ENCODE data around the gene RDX.
"Not testable (repeated sequence)": the region's sequence is repeated elsewhere in the genome, so short reads cannot be mapped to it uniquely, and the experiment has no call there.

Gene RDX

DNA sequence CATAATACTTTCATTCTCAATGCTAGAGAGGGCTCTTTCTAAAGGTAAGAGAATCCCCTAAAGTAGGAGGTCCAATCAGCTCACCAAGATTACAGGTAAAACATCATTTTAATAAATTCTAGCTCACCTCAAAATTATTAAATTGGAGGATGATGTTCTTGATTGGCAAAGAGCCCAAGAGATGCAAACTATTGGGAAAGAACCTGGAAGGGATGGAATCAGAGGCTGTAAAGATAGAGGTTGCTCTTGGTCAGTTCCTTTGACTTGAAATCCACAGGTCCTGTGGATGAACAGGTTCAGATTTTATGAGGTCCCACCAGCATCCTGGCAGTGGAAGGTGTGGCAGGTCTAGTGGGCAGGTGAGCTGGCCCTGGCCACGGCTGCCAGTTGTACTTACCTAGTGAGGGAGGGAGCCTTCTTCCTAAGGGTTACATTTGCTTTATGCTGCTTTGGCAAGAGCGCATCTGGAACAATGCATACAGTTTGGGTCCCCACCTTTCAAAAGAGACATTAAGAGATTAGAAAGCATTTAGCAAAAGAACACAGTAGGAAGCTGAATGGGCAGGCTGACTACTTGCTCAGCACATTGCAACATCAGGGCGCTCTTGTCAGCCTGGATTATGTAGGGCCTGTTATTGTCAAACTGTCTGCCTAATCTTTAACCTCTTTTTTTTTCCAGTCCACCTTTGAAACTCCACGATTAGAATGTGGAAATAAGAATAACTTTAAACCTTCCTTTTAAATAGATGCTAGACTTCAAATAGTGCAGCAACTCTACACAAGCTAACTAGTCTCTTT lies 97.0 kb downstream of the RDX start:
- peak; percentile 96 for DNase-seq (ENCODE audit: low read depth)

DNA sequence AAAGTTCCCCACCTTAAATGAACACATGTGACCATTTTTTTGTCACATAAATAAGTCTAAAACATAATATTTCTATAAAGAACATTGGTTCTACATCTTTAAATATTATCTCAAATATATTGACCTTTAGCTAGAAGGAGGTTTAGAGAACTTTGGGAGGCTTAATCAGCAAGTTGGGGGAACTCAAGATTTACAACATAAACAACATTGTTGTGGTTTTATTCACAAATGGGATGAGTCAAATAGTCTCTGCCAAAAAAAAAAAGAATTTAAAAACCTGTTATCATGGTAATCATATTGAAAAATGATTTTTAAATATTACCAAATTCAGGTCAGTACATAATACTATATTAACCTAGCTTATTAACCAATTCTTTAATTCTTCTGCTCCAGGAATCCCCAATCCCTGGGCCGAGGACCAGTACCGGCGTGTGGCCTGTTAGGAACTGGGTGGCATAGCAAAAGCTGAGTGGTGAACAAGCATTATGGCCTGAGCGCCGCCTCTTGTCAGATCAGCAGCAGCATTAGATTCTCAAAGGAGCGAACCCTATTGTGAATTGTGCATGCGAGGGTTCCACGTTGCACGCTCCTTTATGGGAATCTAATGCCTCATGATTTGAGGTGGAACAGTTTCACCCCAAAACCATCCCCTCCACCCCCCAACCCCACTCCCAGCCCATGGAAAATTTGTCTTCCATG lies 98.2 kb downstream of the RDX start:
- peak; percentile 73 for DNase-seq (ENCODE audit: low read depth)

DNA sequence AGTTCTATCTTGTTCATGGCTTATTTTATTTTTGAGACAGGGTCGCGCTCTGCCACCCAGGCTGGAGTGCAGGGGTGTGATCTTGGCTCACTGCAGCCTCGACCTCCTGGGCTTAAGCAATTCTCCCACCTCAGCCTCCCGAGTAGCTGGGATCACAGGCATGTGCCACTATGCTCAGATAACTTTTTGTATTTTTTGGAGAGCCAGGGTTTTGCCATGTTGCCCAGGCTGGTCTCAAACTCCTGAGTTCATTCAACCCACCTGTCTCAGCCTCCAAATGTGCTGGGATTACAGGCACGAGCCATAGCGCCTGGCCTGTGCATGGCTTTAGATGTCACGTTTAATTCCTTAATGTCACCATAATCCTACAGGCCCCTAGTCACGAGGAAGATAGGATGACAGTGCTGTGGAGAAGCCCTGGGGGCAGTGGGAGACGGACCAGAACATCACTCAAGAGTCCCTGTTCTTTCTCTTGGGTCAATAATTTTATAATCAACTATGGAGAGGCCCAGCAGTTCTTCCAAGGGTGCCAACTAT lies 99.5 kb downstream of the RDX start:
- no peak for DNase-seq (ENCODE audit: low read depth)

DNA sequence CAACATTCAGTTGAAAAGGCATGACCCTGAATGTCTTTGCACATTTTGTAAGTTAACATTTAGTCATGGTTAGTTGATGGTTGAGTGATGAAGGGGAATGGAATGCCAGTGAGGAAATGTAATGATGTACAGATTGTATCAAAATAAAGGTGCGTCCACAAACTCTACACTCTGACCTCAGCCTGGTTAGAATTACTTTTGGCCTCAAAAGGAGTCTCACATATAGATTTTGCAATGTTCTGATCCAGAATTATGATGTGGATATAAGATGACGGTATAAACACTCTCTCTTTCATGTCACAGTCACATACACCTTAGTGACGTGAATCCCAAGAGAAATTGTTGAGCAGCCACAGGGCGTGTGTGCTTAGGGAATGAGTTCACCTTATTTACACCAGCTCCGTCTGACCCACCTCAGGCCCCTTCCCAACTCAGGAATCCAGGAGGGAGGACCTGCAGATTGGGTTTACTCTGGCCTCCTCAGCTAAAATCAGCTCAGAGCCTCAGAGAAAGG lies 100.1 kb downstream of the RDX start:
- peak; percentile 96 for DNase-seq (ENCODE audit: low read depth)

DNA sequence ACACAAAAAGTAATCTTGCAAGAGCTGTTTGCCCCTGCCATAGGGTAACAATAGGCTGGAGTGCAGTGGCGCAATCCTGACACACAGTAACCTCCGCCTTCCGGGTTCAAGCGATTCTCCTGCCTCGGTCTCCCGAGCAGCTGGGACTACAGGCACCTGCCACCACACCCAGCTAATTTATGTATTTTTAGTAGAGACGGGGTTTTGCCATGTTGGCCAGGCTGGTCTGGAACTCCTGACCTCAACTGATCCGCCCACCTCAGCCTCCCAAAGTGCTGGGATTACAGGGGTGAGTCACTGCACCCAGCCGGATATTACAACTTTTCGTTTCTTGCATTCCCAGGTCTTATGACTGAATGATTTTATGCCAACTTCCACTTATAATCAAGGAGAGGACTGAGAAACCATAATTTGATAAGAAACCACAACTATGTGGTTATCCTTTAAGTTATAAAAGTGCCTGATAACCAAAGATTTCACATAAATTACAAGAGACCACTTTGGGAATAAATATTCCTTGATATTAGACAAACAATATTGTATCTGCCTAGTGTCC lies 102.1 kb downstream of the RDX start:
- DNase-seq (ENCODE audit: low read depth) = peak; percentile 98

DNA sequence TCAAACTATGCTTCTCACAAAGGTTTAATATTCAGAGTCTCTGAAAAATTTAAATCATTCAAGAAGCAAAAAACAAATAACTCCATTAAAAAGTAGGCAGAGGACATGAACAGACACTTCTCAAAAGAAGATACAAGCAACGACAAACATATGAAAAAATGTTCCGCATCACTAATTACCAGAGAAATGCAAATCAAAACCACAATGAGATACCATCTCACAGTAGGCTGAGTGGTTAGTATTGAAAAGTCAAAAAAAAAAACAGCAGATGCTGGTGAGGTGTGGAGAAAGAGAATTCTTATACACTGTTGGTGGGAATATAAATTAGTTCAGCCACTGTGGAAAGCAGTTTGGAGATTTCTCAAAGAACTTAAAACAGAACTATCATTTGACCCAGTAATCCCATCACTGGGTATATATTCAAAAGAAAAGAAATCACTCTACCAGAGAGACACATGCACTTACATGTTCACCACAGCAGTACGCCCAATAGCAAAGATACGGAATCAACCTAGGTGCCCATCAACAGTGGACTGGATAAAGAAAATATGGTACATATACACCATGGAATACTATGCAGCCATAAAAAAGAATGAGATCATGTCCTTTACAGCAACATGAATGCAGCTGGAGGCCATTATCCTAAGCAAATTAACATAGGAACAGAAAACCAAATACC lies 103.7 kb downstream of the RDX start:
- not testable (repeated sequence) for DNase-seq (ENCODE audit: low read depth)

DNA sequence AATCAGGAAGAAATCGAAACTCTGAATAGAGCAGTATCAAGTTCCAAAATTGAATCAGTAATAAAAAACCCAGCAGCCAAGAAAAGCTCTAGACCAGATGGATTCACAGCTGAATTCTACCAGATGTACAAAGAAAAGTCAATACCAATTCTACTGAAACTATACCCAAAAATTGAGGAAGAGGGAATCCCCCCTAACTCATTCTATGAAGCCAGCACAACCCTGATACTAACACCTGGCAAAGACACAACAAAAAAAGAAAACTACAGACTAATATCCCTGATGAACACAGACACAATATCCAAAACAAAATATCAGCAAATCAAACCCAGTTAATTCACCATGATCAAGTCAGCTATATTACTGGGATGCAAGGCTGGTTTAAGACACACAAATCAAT lies 105.5 kb downstream of the RDX start:
- no peak for DNase-seq (ENCODE audit: low read depth)

DNA sequence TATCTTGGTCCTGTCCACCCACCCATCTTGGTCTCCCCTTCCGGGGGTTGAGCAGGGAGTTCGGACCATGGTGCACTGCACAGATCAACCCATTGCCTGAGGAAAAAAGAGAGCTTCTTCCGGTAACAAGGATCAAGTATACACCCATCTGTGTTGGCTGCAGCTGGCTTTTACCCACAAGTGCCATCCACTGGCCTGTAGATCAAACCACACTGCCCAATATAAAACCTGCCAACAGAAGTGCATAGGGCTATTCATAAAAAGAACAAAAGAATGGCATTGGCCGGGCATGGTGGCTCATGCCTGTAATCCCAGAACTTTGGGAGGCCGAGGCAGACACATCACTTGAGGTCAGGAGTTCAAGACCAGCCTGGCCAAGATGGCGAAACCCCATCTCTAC lies 108.7 kb downstream of the RDX start:
- DNase-seq (ENCODE audit: low read depth) = no peak

DNA sequence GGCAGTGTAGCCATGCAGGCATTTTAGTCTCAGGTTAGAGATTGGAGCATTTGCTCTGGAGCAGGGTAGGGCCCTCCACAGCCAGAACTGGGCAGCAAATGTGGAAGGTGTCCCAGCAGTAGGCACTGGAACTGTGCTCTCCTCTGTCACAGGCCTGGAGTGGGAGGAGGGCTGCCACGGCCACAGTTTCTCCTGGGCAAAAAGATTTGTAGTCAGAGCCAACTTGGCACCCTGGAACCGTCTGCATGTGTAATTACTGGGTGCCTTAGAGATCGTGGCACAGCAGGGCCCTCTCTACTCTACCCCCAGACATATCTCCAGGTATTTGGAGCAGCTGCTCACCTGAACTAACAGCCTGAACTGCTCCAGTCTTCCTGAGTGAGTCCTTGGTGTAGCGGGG lies 109.5 kb downstream of the RDX start:
- no peak for DNase-seq (ENCODE audit: low read depth)

DNA sequence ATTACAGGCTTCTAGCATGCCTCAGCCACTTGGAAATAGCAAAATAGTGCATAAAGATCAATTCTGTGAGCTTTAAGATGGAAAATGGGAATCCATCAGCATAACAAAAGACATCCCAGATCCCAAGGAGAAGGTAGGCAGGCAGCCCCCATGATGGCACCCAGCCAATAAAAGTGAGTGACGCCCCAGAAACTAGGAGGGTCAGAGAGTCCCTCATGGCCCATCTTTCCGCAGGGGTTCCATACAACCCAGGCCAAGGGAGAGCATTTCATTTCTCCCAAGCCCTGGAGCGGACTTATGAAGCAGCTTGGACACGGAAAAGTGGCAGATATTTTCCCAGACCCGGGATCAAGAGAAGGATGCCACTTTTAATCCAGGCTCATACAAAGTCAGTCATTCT lies 110.0 kb downstream of the RDX start:
- DNase-seq (ENCODE audit: low read depth) = no peak

DNA sequence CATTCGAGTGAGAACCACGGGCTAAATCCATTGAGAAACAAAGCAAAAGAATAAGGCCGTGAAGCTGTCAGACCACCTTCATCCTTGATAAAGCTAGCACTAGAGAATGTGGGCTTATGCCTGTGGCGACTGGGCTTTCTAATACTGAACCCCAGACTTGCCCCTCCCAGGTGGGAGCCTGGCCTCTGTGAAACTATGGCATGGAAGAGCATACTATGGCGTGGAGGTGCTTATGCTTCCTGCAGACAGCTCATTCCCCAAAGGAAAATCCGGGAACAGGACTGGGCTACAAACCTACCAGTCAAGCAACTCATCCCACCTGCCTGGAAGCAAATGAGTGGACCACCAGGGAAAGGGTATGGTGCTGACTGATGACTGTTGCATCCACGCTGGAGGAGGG lies 110.8 kb downstream of the RDX start:
- no peak for DNase-seq (ENCODE audit: low read depth)

DNA sequence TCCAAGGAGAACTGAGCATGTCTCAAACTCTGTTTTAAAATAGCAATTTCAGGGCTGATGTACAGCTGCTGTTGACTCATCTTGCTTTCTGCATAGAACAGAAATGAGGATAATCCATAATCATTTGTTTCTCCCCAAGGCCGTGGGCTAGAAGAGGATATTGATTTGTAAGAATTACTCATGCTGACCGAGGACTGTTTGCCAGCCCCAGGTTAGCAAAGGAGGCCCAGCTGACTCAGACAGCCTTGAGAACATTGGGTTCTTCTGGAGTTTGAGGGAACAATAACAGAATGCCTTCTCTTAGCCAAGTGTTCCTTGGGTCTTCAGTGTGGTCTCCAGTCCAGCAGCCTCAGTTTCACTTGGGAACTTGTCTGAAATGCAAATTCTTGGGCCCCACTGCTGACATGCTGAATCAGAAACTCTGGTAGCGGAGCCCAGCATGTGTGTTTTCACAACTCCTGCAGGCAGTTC lies 111.3 kb downstream of the RDX start:
- DNase-seq (ENCODE audit: low read depth) = peak; percentile 98

DNA sequence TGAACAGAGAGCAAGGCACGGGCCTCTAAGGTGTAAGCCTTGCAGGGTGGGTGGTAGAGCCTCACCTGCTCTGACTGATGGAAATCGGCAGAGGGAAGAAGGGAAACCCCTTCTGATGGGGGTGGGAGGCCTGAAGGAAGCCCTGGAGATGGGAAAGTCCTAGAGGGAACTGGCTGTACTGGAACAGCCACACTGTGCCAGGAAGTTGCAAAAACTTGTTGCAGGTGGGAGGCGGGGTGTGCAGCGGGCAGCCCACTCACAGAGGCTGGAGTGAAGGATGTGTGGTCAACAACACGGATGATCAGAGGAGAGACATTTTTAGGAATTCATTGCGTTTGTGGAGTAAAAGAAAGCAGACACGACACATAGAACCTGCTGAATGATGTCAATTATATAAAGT lies 112.0 kb downstream of the RDX start:
- DNase-seq (ENCODE audit: low read depth) = peak; percentile 91

DNA sequence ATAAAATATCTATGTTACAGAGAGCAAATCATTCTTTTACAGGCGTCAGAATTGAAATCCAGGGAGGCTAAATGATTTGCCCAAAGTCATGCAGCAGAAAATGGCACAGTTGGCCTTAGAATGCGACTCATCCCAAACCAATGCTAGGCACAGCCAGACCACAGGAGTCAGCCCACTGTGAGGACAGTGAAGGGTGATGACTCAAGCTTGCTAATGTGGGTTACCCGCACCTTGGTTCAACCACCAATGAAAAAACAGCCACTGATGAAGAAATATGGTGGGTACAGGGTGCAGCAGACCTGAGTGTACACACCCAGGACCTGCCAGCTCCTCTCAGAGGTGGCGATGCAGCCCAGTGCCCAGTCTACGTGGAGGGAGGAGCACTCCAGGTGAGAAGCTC lies 113.5 kb downstream of the RDX start:
- DNase-seq (ENCODE audit: low read depth) = peak; percentile 78

DNA sequence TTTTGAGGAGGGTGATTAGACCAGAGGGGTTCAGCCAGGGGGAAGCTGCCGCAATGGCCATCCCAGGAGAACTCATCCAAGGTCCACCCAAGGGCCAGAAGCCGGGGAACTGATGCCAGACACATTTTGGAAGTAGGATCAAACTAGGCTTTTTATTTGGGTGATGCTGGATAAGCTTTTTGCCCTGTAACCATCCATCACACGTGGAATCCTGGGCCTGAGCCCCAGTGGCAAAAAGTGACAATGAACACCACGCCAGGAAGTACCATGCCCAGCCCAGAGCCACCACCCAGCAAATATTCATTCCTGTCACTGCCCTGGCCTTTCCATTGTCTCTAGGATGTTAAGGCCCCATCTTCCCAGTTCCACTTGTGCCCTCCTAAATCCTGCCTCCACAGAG lies 117.3 kb downstream of the RDX start:
- DNase-seq (ENCODE audit: low read depth) = no peak

DNA sequence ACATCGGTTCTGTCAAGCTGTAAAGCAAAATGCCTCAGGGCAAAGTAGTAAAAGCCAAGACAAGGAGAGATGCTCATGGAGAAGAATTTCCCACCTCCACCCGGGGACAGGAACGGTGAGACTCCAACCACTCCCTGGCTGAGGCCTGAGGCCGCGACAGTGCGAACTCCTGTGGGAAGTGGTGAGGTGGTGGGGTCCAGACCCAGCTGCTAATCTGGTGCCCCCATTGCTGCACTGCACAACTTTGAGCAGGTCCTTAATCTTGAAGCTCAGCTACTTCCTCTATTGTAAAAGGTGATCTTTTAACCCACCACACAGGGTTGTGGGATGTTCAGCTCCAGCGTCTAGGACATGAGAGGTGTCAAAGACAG lies 119.3 kb downstream of the RDX start:
- DNase-seq (ENCODE audit: low read depth) = no peak

DNA sequence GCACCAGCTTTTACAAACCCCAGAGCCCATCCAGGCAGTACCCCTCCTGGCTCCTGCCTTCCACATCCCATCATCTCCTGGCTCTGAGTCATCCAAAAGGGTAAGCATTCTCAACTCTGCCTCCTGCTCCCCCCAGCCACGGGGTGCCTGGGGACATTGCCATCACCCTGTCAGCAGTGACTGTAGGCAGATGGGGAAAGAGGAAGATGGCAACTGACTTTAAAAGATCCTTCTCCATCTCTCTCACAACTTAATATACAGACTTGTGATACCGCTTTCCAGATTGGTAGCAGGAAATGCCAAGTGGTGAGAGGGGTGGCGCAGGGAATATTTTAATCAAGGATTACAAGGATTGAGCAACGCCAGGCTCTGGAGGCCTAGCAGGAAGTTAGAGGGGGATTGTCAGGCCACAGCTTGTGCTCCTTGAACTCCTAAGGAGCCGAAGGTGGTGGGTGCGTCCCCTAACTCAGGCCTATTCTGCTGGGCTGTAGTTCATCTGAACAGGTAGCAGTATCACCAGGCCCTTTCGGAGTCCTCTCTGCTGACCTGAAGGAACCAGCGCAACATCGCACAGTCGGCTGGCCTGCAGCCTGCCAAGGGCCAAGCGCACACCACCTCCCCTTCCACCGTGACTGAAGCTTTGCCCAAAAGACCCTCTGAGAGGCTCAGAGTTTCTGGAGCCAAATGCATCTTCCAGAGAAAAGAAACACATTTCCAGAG lies 119.9 kb downstream of the RDX start:
- peak; percentile 73 for DNase-seq (ENCODE audit: low read depth)

DNA sequence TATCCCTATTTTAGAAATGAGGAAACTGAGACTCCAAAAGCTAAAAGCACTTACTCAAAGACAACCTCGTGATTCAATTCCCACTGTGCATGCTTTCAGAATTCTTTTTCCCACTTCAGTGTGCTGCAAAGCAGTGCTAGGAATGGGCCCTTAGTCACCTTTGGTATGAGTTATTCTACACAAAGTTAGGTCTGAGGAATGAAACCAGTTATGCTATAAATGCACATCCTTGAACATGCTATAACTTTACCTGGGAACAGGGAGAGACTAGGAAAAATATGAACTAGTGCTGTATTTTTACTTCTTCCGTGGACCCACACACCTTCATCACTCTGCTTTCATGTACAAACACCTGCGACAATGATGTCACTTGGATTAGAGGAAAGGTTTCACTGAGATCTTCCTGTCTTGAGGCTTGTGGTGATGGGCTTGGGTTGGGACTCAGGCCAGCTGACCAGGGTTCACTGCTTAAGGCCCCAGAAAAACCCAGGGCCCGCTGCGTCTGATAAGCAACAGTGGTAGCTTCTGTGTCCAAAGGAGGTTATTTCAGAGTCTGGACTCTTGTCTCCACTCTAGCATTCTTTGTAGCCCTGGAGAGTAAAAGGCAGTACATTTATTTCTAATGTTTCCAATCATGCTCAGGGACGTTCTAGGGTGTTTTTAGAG lies 121.6 kb downstream of the RDX start:
- peak; percentile 72 for DNase-seq (ENCODE audit: low read depth)

DNA sequence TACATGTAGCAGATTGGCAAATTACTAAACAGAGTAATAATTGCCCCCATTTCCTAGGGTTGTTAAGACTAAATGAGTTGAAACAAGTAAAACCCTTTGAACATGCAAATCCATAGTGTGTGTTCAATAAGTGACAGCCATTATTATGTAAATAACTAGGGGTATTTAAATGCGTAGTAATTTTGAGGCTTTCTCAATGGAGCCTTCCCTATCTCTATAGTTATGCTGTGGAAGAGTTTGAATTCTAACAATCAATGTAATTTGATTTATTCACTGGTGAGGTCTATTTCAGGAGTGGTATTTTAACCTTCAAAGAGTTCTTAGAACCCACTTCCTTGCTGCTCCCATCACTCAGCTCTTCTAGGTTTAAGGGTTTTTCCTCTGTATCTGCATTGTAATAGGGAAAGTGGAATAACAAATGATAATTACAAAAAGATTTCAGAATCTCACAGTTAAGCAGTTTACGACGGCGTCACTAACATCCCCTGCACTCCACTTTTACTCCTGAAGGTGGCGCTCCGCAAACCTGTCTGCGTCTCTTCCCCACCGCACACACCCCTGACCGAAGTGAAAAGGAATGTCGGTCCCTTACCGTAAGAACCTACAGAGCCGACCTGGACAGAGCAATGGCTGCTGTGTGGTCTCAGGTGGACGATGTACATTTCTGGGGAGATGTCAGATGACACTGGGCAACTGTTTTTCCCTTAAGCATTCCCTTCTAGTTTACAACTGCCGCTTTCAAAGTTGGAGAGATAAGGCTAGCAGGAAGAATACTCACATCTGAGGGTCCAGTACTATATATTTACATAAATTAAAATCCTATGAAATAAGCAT lies 122.4 kb downstream of the RDX start:
- DNase-seq (ENCODE audit: low read depth) = peak; percentile 83

DNA sequence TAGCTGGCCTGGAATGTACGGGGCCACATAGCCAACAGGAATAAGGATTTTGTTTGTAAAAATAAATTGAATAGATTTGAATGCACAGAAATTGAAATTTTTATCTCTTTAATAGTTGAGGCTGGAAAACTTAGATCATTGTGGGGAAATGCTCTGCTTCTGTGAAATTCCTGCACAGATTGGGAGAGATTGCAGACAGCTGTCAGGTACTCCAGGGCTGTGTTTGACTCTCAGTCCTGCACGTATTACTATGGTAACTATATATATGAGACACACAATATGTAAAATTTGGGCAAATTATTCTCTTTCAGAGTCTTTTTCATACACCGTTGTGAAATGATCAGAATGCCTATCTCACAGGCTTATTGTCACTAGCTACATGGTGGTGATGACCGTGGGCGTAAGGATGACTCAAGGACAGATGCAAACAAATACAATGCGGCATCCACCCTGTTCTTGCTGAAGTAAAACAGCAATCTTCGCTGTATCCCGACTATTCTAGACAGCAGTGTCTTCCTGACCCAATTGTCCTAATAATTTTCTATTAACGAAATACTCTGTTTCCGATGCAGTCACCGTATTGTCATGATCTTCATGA lies 123.8 kb downstream of the RDX start:
- DNase-seq (ENCODE audit: low read depth) = no peak

Data from amniotic epithelial cell (primary cell).